Lower leg skin (tissue), 3 donors: ENCODE measurements around the gene DMD.

Experiments used
- POLR2A ChIP-seq, 2 donors: fragments of 450-650 bp; IDR thresholded peaks; one replicate each; pipeline ENCODE4 v1.6.1; 2016 to 2017; ENCODE audit warnings: antibody characterized with exemption in 2 of 2, mild to moderate bottlenecking in 1 of 2, moderate library complexity in 1 of 2
- TF ChIP-seq, protein P1 (sequence below), 3 donors: fragments of 450-650 bp; IDR thresholded peaks; one replicate each; pipeline ENCODE4 v1.5.1; 2016; ENCODE audit warnings: antibody characterized with exemption in 3 of 3, mild to moderate bottlenecking in 3 of 3, moderate library complexity in 2 of 3

DNA sequence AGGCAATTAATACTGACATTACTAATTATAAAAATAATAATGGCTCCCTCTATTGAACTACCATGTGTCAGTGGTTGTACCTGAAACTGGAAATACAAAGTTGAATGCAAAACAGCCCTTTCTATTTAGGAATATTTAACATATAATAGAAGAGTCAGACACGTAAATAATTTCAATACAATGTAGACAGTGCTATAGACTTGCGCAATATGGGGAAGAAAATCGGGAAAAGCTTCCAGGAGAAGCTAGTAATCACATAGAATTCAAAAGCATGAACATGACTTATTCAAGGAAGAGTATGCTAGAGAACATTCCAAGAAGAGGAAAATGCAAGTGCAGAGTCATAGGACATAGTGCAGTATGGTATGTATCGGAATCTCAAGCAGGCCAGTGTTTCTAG, 1730.7 kb downstream of the DMD start:
- TF ChIP-seq, protein P1, sequence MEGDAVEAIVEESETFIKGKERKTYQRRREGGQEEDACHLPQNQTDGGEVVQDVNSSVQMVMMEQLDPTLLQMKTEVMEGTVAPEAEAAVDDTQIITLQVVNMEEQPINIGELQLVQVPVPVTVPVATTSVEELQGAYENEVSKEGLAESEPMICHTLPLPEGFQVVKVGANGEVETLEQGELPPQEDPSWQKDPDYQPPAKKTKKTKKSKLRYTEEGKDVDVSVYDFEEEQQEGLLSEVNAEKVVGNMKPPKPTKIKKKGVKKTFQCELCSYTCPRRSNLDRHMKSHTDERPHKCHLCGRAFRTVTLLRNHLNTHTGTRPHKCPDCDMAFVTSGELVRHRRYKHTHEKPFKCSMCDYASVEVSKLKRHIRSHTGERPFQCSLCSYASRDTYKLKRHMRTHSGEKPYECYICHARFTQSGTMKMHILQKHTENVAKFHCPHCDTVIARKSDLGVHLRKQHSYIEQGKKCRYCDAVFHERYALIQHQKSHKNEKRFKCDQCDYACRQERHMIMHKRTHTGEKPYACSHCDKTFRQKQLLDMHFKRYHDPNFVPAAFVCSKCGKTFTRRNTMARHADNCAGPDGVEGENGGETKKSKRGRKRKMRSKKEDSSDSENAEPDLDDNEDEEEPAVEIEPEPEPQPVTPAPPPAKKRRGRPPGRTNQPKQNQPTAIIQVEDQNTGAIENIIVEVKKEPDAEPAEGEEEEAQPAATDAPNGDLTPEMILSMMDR (IDR thresholded peaks at IDR 0.05) = no peak
- no peak for TF ChIP-seq POLR2A (IDR thresholded peaks at IDR 0.05)
